Ramos (cell line): ENCODE measurements around the gene CFAP91.

ENCODE experiments used
- in situ Hi-C: fragments of 300-500 bp; cut with MboI; formaldehyde crosslinking; loops from one replicate; pipeline ENCODE4 v1.14.3; 2022; ENCODE audit warnings: low sequenced_read_pairs; ENCODE audit not compliant: unreplicated experiment

CFAP91 gene

GRCh38 chr3:119702530-119703527 lies at the start of gene CFAP91:
Gene CFAP91, plus strand, starts transcription at chr3:119703022. Its CDS starts 77 bp downstream, at chr3:119703099.
- in situ Hi-C loops, result no loop called here

- in situ Hi-C loops, result no loop called here
These were observed 48.9 kb upstream of the CFAP91 start for GRCh38 chr3:119653876-119654275.

- in situ Hi-C loops, result no loop called here
These were observed 44.7 kb upstream of the CFAP91 start for GRCh38 chr3:119657887-119658702.

- in situ Hi-C loops, result no loop called here
These were observed 43.8 kb upstream of the CFAP91 start for GRCh38 chr3:119658994-119659393.

- in situ Hi-C loops, result no loop called here
These were observed 43.1 kb upstream of the CFAP91 start for GRCh38 chr3:119659606-119660291.

- in situ Hi-C loops, result no loop called here
These were observed 42.1 kb upstream of the CFAP91 start, which contains the start of gene POPDC2 for GRCh38 chr3:119660474-119661440. Gene POPDC2, minus strand, starts transcription at chr3:119660589. Its CDS starts 166 bp downstream, at chr3:119660423.

GRCh38 chr3:119662604-119663373 lies 40.0 kb upstream of the CFAP91 start:
- in situ Hi-C loops, result no loop called here

GRCh38 chr3:119663885-119664284 lies 38.9 kb upstream of the CFAP91 start:
- in situ Hi-C loops, result no loop called here

GRCh38 chr3:119664370-119664769 lies 38.5 kb upstream of the CFAP91 start:
- in situ Hi-C loops, result no loop called here

- in situ Hi-C loops, result no loop called here
These were observed 37.9 kb upstream of the CFAP91 start for GRCh38 chr3:119664850-119665379.

GRCh38 chr3:119665954-119666559 lies 36.8 kb upstream of the CFAP91 start:
- in situ Hi-C loops, result no loop called here

GRCh38 chr3:119669906-119670570 lies 32.8 kb upstream of the CFAP91 start:
- in situ Hi-C loops, result no loop called here

- in situ Hi-C loops, result no loop called here
These were observed 30.0 kb upstream of the CFAP91 start for GRCh38 chr3:119672776-119673175.

- in situ Hi-C loops, result no loop called here
These were observed 28.9 kb upstream of the CFAP91 start for GRCh38 chr3:119673875-119674274.

- in situ Hi-C loops, result loop anchor here (25.0 kb wide), 1 partner anchor 788 kb away; no protein-coding TSS in a partner anchor
These were observed 27.5 kb upstream of the CFAP91 start for GRCh38 chr3:119675188-119675874.

GRCh38 chr3:119676020-119676419 lies 26.8 kb upstream of the CFAP91 start:
- in situ Hi-C loops, result loop anchor here (25.0 kb wide), 1 partner anchor 789 kb away; no protein-coding TSS in a partner anchor
